Neural cell (in vitro differentiated cells): ENCODE measurements around the gene INPP5A. TPM values are rescaled to one million over a fixed set of nuclear protein-coding genes. Genes with fewer than 3 reads are reported as not detected.

ENCODE experiments used
- H2AFZ ChIP-seq: fragments of 200-600, 300-800 bp; sonication (generic), shearing (Covaris generic); 2 replicates; pipeline ENCODE4 v1.6.0; 2014; ENCODE audit warnings: low read depth, mild to moderate bottlenecking, antibody characterized with exemption, low read length, moderate library complexity
- H3F3A ChIP-seq: fragments of 200-600 bp; shearing (Covaris generic); 2 replicates; pipeline ENCODE4 v1.6.1; 2016; ENCODE audit warnings: mild to moderate bottlenecking, moderate library complexity, mixed read lengths, antibody characterized with exemption, low read length; ENCODE audit not compliant: insufficient read depth, poor library complexity, severe bottlenecking
- H3K27ac ChIP-seq: fragments of 200-600, 300-800 bp; sonication (generic), shearing (Covaris generic); 2 replicates; pipeline ENCODE4 v1.5.1; 2014; ENCODE audit warnings: mild to moderate bottlenecking, low read length, moderate library complexity
- H3K27me3 ChIP-seq: fragments of 300-800, 200-600 bp; sonication (generic), shearing (Covaris generic); 2 replicates; pipeline ENCODE4 v1.6.0; 2014; ENCODE audit warnings: mild to moderate bottlenecking, low read depth, low read length, moderate library complexity; ENCODE audit not compliant: insufficient read depth
- H3K36me3 ChIP-seq: fragments of 300-800, 200-600 bp; sonication (generic), shearing (Covaris generic); 2 replicates; pipeline ENCODE4 v1.5.1; 2014; ENCODE audit warnings: mild to moderate bottlenecking, antibody characterized with exemption, low read length, moderate library complexity; ENCODE audit not compliant: insufficient read depth
- H3K4me2 ChIP-seq: fragments of 300-800, 200-600 bp; sonication (generic), shearing (Covaris generic); 2 replicates; pipeline ENCODE4 v1.6.0; 2014; ENCODE audit warnings: mild to moderate bottlenecking, low read length
- H3K4me3 ChIP-seq: fragments of 300-800, 200-600 bp; sonication (generic), shearing (Covaris generic); 2 replicates; pipeline ENCODE4 v1.5.1; 2014; ENCODE audit warnings: mild to moderate bottlenecking, low read length, moderate library complexity
- H3K79me2 ChIP-seq: fragments of 200-600 bp; shearing (Covaris generic); replicated peaks from 2 replicates; pipeline ENCODE4 v1.6.0; 2014; ENCODE audit warnings: mild to moderate bottlenecking, low read length, moderate library complexity; ENCODE audit not compliant: insufficient read depth
- H3K9ac ChIP-seq: fragments of 300-800, 200-600 bp; sonication (generic), shearing (Covaris generic); 2 replicates; pipeline ENCODE4 v1.6.1; 2016; ENCODE audit warnings: mild to moderate bottlenecking, low read length, mixed read lengths
- H3K9me2 ChIP-seq: fragments of 200-600 bp; shearing (Covaris generic); 2 replicates; pipeline ENCODE4 v1.6.1; 2016; ENCODE audit warnings: mild to moderate bottlenecking, low read length, mixed read lengths; ENCODE audit not compliant: insufficient read depth
- H3K9me3 ChIP-seq: fragments of 200-600, 300-800 bp; sonication (generic), shearing (Covaris generic); 2 replicates; pipeline ENCODE4 v1.6.1; 2016; ENCODE audit warnings: mild to moderate bottlenecking, mixed run types, low read length, moderate library complexity, mixed read lengths
- H4K20me1 ChIP-seq: fragments of 200-600 bp; shearing (Covaris generic); 2 replicates; pipeline ENCODE4 v1.6.1; 2016; ENCODE audit warnings: mild to moderate bottlenecking, mixed run types; ENCODE audit not compliant: insufficient read depth
- CTCF ChIP-seq: fragments of 450-650 bp; IDR thresholded peaks from 2 replicates; pipeline ENCODE4 v1.5.1; 2014; ENCODE audit warnings: antibody characterized with exemption, mild to moderate bottlenecking, moderate library complexity; ENCODE audit not compliant: poor library complexity, severe bottlenecking
- EP300 ChIP-seq: fragments of 450-650 bp; conservative IDR thresholded peaks from 2 replicates; pipeline ENCODE4 v1.6.1; 2014; ENCODE audit warnings: antibody characterized with exemption, mild to moderate bottlenecking, moderate library complexity; ENCODE audit not compliant: poor library complexity, severe bottlenecking
- EZH2 ChIP-seq: fragments of 200-600, 300-800 bp; shearing (Covaris generic), sonication (generic); IDR thresholded peaks from 2 replicates; pipeline ENCODE4 v1.6.1; 2014; ENCODE audit warnings: antibody characterized with exemption, low read length, borderline replicate concordance, mild to moderate bottlenecking; ENCODE audit not compliant: insufficient read depth, poor library complexity, severe bottlenecking
- MXI1 ChIP-seq: fragments of 450-650 bp; conservative IDR thresholded peaks from 2 replicates; pipeline ENCODE4 v1.6.1; 2014; ENCODE audit warnings: antibody characterized with exemption, mild to moderate bottlenecking; ENCODE audit not compliant: poor library complexity, severe bottlenecking
- POLR2AphosphoS5 ChIP-seq: IDR thresholded peaks from 2 replicates; pipeline ENCODE4 v1.6.1; 2012
- RAD21 ChIP-seq: fragments of 450-650 bp; conservative IDR thresholded peaks from 2 replicates; pipeline ENCODE4 v1.6.1; 2014; ENCODE audit warnings: antibody characterized with exemption, mild to moderate bottlenecking, moderate library complexity
- REST ChIP-seq: IDR thresholded peaks from 2 replicates; pipeline ENCODE4 v1.6.1; 2012; ENCODE audit warnings: borderline replicate concordance
- SMC3 ChIP-seq: fragments of 450-650 bp; conservative IDR thresholded peaks from 2 replicates; pipeline ENCODE4 v1.6.1; 2014; ENCODE audit warnings: antibody characterized with exemption, mild to moderate bottlenecking, moderate library complexity; ENCODE audit not compliant: poor library complexity
- TAF1 ChIP-seq: IDR thresholded peaks from 2 replicates; pipeline ENCODE4 v1.6.1; 2012; ENCODE audit warnings: low read depth
- polyA plus RNA-seq: library from polyadenylated mRNA; depleted of rRNA; stranded (reverse); fragments of >200 nt; gene quantifications from 2 replicates; pipeline ENCODE4 v1.2.3, GENCODE V29; 2014

INPP5A gene
- polyA plus RNA-seq, 1 donor from 2014 or later, result 48.8 TPM

GRCh38 chr10:132519382-132520176 lies 18.0 kb upstream of the INPP5A start:
- H3K4me2 ChIP-seq, result no peak overlapping the region
- no peaks in the 10 kb centered on the region for H3K9me2 ChIP-seq
- no peaks in the 10 kb centered on the region for H3K27me3 ChIP-seq
- no peak overlapping the region for H2AFZ ChIP-seq
- no peak overlapping the region for H3K4me3 ChIP-seq
- H3K36me3 ChIP-seq, result no peaks in the 10 kb centered on the region
- H3K9me3 ChIP-seq, result no peaks in the 10 kb centered on the region
- no peak for TF ChIP-seq TAF1
- TF ChIP-seq EZH2, result no peak
- TF ChIP-seq MXI1, result no peak
- no peak overlapping the region for H3K27ac ChIP-seq
- no peaks in the 10 kb centered on the region for H4K20me1 ChIP-seq
- no peaks in the 10 kb centered on the region for H3F3A ChIP-seq
- no peak overlapping the region for H3K9ac ChIP-seq
- no peaks in the 10 kb centered on the region for H3K79me2 ChIP-seq

- no peaks in the 10 kb centered on the region for H3K79me2 ChIP-seq
- H2AFZ ChIP-seq, result no peak overlapping the region
- no peak overlapping the region for H3K27ac ChIP-seq
- H3K9me2 ChIP-seq, result no peaks in the 10 kb centered on the region
- H3K4me3 ChIP-seq, result no peak overlapping the region
- no peaks in the 10 kb centered on the region for H3F3A ChIP-seq
- no peaks in the 10 kb centered on the region for H4K20me1 ChIP-seq
- TF ChIP-seq POLR2AphosphoS5 (no peak), EZH2 (no peak), SMC3 (no peak), REST (no peak), RAD21 (no peak), TAF1 (no peak), MXI1 (no peak), EP300 (no peak), CTCF (no peak)
- no peak overlapping the region for H3K4me2 ChIP-seq
- no peaks in the 10 kb centered on the region for H3K9me3 ChIP-seq
- no peaks in the 10 kb centered on the region for H3K27me3 ChIP-seq
- no peaks in the 10 kb centered on the region for H3K36me3 ChIP-seq
- H3K9ac ChIP-seq, result no peak overlapping the region
These were observed 17.3 kb upstream of the INPP5A start for GRCh38 chr10:132520177-132520811.
